CD4-positive, alpha-beta T cell (primary cell): ENCODE data around the gene EPGN. TPM values are rescaled to one million over a fixed set of nuclear protein-coding genes. Genes with fewer than 3 reads are reported as not detected.
A peak's percentile ranks its signal among the peaks of the same experiment; 100 is the strongest.

Experiments used
- ATAC-seq: fragments of 200-7000 bp; cut with Tn5 transposase; one replicate; pipeline ENCODE4 v1.10.0; 2022; ENCODE audit warnings: mild to moderate bottlenecking; ENCODE audit not compliant: poor library complexity
- CTCF ChIA-PET: fragments of 350-600 bp; sonication (Branson Sonifier 250); formaldehyde crosslinking; loops from one replicate; lab custom pipeline; 2021; ENCODE audit warnings: antibody characterized with exemption, inconsistent platforms; lab: Charles Lee
- POLR2A ChIA-PET: fragments of 350-600 bp; sonication (Branson Sonifier 250); formaldehyde crosslinking; loops from one replicate; lab custom pipeline; 2021; ENCODE audit warnings: antibody characterized with exemption, inconsistent platforms; lab: Charles Lee
- DNase-seq, 14 experiments: peaks; one replicate each; pipeline ENCODE4 v3.0.0-alpha.2; 2013 to 2020; ENCODE audit warnings: mixed read lengths in 2 of 14
- H3K27ac ChIP-seq, 2 donors: one replicate each; pipeline versions ENCODE4 v1.5.1 to v1.7.0; 2013; ENCODE audit warnings: low read length in 2 of 2, low read depth in 1 of 2, mild to moderate bottlenecking in 1 of 2
- H3K27me3 ChIP-seq, 2 experiments: 1 replicate in 1 of 2; 2 replicates in 1 of 2; pipeline versions ENCODE4 v1.6.1 to v1.7.0; 2013; ENCODE audit warnings: low read length in 2 of 2, control low read depth in 1 of 2, mild to moderate bottlenecking in 1 of 2, moderate library complexity in 1 of 2; ENCODE audit not compliant: insufficient read depth in 2 of 2, control insufficient read depth in 1 of 2
- H3K36me3 ChIP-seq: one replicate; pipeline ENCODE4 v1.6.1; 2013; ENCODE audit warnings: low read length, control low read depth; ENCODE audit not compliant: insufficient read depth
- H3K4me1 ChIP-seq: one replicate; pipeline ENCODE4 v1.6.1; 2013; ENCODE audit warnings: low read length, control low read depth; ENCODE audit not compliant: insufficient read depth
- H3K4me3 ChIP-seq: one replicate; pipeline ENCODE4 v1.5.1; 2013; ENCODE audit warnings: mild to moderate bottlenecking, low read length, moderate library complexity
- H3K9me3 ChIP-seq, 2 experiments: 1 replicate in 1 of 2; 2 replicates in 1 of 2; pipeline versions ENCODE4 v1.6.1 to v1.7.0; 2013; ENCODE audit warnings: low read length in 2 of 2, mild to moderate bottlenecking in 2 of 2, control low read depth in 1 of 2, moderate library complexity in 1 of 2; ENCODE audit not compliant: control insufficient read depth in 1 of 2, insufficient read depth in 1 of 2
- H3K27ac Mint-ChIP-seq: one replicate; pipeline ENCODE4 v1.8.0; 2020; ENCODE audit warnings: mixed read lengths
- H3K27me3 Mint-ChIP-seq: one replicate; pipeline ENCODE4 v1.8.0; 2021; ENCODE audit warnings: mixed read lengths
- H3K36me3 Mint-ChIP-seq: one replicate; pipeline ENCODE4 v1.8.0; 2021; ENCODE audit warnings: low read depth, mixed read lengths
- H3K4me1 Mint-ChIP-seq: one replicate; pipeline ENCODE4 v1.8.0; 2021; ENCODE audit warnings: low read depth, mixed read lengths
- H3K4me3 Mint-ChIP-seq: one replicate; pipeline ENCODE4 v1.8.0; 2020; ENCODE audit warnings: mild to moderate bottlenecking, mixed read lengths
- H3K9me3 Mint-ChIP-seq: one replicate; pipeline ENCODE4 v1.8.0; 2020; ENCODE audit warnings: mixed read lengths
- intact Hi-C, 2 experiments: fragments of 100-400 bp; cut with DNase I in 1 of 2; cut with micrococcal nuclease in 1 of 2; formaldehyde crosslinking; loops; one replicate each; pipeline versions ENCODE4 v1.15.1 to v1.9.0; 2023 to 2025; cut with DNase I, micrococcal nuclease
- total RNA-seq, 174 experiments: library from RNA in 2 of 174; stranded (reverse) in 2 of 174; gene quantifications; one replicate each; pipeline ENCODE4 v1.2.3 and lab custom pipeline; 2021 to 2026
- TF ChIP-seq, protein P1 (sequence below): fragments of 200-600 bp; IDR thresholded peaks from one replicate; pipeline ENCODE4 v1.8.0; 2022; ENCODE audit warnings: antibody characterized with exemption, mild to moderate bottlenecking

EPGN gene
- total RNA-seq, 2 experiments from 2014 or later, result 3.7 to 5.9 TPM

DNA sequence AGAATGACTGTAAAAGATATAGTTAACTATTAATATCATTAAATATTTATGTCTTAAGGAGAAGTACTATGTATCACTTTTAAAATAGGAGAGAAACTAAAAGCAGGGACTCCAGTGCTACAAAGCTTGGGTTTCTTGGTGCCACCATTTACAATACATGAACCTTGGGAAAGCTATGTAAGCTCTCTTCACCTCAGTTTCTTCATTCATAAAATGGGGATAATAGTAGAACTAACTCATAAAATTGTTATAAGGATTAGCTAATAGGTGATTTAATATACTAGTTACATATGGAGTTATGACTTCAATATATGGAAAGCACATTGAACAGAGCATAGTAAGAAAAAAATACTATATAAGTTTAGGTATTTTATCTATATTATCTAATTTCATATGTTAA is 23.7 kb downstream of the EPGN start:
- Mint-ChIP-seq H3K27me3 (peaks cover 11% of the 10 kb centered on the region), H3K4me1 (no peaks in the 10 kb centered on the region), H3K9me3 (no peaks in the 10 kb centered on the region), H3K36me3 (no peaks in the 10 kb centered on the region), H3K27ac (no peak overlapping the region), H3K4me3 (no peak overlapping the region)
- DNase-seq (no peak), ATAC-seq (no peak)
- Histone ChIP-seq H3K27me3 (no peaks in the 10 kb centered on the region), H3K9me3 (peaks cover 0 to 4% of the 10 kb centered on the region in 2 experiments), H3K36me3 (no peaks in the 10 kb centered on the region), H3K27ac (no peak overlapping the region), H3K4me1 (no peaks in the 10 kb centered on the region), H3K4me3 (no peak overlapping the region)
- TF ChIP-seq, protein P1, sequence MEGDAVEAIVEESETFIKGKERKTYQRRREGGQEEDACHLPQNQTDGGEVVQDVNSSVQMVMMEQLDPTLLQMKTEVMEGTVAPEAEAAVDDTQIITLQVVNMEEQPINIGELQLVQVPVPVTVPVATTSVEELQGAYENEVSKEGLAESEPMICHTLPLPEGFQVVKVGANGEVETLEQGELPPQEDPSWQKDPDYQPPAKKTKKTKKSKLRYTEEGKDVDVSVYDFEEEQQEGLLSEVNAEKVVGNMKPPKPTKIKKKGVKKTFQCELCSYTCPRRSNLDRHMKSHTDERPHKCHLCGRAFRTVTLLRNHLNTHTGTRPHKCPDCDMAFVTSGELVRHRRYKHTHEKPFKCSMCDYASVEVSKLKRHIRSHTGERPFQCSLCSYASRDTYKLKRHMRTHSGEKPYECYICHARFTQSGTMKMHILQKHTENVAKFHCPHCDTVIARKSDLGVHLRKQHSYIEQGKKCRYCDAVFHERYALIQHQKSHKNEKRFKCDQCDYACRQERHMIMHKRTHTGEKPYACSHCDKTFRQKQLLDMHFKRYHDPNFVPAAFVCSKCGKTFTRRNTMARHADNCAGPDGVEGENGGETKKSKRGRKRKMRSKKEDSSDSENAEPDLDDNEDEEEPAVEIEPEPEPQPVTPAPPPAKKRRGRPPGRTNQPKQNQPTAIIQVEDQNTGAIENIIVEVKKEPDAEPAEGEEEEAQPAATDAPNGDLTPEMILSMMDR, result no peak
- ChIA-PET CTCF (no interaction called here), POLR2A (interaction anchor here (0.6 kb wide), 1 partner anchor 18 kb away, joined by 3 read pairs; no protein-coding TSS in a partner anchor)
- intact Hi-C loops, result no loop called here

DNA sequence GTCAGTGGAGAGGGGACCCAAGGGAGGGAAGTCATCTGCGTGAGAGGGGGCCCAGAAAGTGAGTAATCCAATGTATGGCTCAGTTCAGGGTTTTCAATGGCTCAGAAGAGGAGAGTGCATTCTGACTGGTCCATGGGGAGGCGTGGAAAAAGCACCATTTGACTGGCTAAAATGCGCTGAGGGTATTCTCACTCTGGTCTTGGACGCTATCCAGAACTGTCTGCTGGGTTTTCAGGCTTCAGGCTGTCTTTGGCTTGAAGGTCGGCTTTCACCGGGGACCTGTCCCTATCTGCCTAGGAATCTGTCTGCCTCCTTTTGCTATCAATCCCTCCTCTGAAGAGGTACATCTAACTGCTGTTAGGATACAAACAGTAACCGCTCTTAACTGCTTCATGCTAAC is 26.4 kb downstream of the EPGN start:
- intact Hi-C loops, result no loop called here
- Mint-ChIP-seq H3K4me3 (no peak overlapping the region), H3K27ac (no peak overlapping the region), H3K36me3 (no peaks in the 10 kb centered on the region), H3K27me3 (no peaks in the 10 kb centered on the region), H3K4me1 (no peaks in the 10 kb centered on the region), H3K9me3 (no peaks in the 10 kb centered on the region)
- Histone ChIP-seq H3K4me1 (no peaks in the 10 kb centered on the region), H3K4me3 (no peak overlapping the region), H3K36me3 (no peaks in the 10 kb centered on the region), H3K27ac (no peak overlapping the region), H3K27me3 (no peaks in the 10 kb centered on the region), H3K9me3 (peaks cover 0 to 4% of the 10 kb centered on the region in 2 experiments)
- no peak for ATAC-seq
- TF ChIP-seq, protein P1, result no peak
- ChIA-PET POLR2A (no interaction called here), CTCF (no interaction called here)
- DNase-seq, result no peak

DNA sequence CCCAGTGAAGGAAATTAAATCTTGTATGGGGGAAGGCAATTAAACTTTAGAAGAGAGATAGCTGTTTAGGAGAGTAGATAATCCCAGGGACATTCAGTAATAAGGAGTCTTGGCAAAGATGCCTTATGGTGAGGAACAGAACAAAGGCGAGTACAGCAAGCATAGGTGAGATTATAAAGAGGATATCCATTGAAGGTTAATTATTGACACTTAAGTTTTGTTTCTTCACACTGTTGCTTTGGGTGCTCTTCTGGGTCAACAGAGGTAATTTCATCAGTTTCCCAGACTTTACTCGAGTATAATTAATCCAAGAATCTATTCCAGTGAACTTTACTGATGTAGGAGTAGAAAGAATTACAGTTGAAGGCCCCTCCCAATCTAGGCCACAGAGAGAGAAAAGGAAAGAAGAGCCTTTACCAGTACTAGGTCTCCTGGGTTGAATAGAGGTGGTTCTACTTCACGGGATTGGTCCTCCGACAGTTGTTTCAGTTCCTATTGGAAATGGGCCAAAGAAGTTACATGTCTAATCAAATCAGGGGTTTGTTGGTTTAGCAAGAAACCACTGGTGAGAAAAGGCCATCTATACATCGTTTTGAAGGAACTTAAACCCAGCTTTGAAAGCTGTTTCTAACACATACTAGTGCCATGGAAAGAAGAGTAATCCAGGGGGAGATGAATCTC is 27.2 kb downstream of the EPGN start:
- no peaks in the 10 kb centered on the region for H3K36me3 Mint-ChIP-seq
- TF ChIP-seq, protein P1, result no peak
- peaks cover 5% of the 10 kb centered on the region for H3K9me3 Mint-ChIP-seq
- H3K4me1 Mint-ChIP-seq, result no peaks in the 10 kb centered on the region
- POLR2A ChIA-PET, result no interaction called here
- Histone ChIP-seq H3K27me3 (no peaks in the 10 kb centered on the region), H3K4me3 (no peak overlapping the region), H3K9me3 (peaks cover 0 to 4% of the 10 kb centered on the region in 2 experiments), H3K27ac (no peak overlapping the region), H3K4me1 (no peaks in the 10 kb centered on the region), H3K36me3 (no peaks in the 10 kb centered on the region)
- H3K27ac Mint-ChIP-seq, result no peak overlapping the region
- intact Hi-C loops, result no loop called here
- no peak overlapping the region for H3K4me3 Mint-ChIP-seq
- peaks cover 4% of the 10 kb centered on the region for H3K27me3 Mint-ChIP-seq
- DNase-seq, result peak in 3 of 14 experiments; percentile 7 to 31 (median 20)
- CTCF ChIA-PET, result no interaction called here
- ATAC-seq, result no peak
